HCT116 (cell line): ENCODE data around the gene PRR15L.

Source experiments
- EZH2 ChIP-seq: fragments of 200-600 bp; sonication (generic); IDR thresholded peaks from 2 replicates; pipeline ENCODE4 v1.6.1; 2017; ENCODE audit warnings: antibody characterized with exemption, mixed run types
- TF ChIP-seq, protein P1 (sequence below): IDR thresholded peaks from 2 replicates; pipeline ENCODE4 v1.6.1; 2012; ENCODE audit warnings: low read depth

DNA sequence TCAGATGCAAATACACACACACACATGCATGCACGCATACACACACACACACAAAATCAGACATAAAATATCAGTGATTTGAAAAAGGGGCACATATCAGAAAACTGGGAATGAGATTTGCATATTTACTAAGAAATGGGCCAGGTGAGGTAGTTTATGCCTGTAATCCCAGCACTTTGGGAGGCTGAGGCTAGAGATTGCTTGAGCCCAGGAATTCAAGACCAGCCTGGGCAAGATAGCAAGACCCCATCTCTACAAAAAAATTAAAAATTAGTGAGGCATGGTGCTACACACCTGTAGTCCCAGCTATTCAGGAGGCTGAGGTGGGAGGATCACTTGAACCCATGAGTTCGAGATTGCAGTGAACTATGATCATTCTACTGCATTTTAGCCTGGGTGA, 38.7 kb downstream of the PRR15L start:
- TF ChIP-seq, protein P1, sequence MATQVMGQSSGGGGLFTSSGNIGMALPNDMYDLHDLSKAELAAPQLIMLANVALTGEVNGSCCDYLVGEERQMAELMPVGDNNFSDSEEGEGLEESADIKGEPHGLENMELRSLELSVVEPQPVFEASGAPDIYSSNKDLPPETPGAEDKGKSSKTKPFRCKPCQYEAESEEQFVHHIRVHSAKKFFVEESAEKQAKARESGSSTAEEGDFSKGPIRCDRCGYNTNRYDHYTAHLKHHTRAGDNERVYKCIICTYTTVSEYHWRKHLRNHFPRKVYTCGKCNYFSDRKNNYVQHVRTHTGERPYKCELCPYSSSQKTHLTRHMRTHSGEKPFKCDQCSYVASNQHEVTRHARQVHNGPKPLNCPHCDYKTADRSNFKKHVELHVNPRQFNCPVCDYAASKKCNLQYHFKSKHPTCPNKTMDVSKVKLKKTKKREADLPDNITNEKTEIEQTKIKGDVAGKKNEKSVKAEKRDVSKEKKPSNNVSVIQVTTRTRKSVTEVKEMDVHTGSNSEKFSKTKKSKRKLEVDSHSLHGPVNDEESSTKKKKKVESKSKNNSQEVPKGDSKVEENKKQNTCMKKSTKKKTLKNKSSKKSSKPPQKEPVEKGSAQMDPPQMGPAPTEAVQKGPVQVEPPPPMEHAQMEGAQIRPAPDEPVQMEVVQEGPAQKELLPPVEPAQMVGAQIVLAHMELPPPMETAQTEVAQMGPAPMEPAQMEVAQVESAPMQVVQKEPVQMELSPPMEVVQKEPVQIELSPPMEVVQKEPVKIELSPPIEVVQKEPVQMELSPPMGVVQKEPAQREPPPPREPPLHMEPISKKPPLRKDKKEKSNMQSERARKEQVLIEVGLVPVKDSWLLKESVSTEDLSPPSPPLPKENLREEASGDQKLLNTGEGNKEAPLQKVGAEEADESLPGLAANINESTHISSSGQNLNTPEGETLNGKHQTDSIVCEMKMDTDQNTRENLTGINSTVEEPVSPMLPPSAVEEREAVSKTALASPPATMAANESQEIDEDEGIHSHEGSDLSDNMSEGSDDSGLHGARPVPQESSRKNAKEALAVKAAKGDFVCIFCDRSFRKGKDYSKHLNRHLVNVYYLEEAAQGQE = no peak
- TF ChIP-seq EZH2 = no peak
